Stimulated activated naive CD8-positive, alpha-beta T cell treated with anti-CD3 and anti-CD28 coated beads, Interleukin-15, Interleukin-2, amounts not matched to agents 100 U/mL and 50 U/mL, for 24 hours (primary cell): ENCODE results near the gene IL1R2.
"Not testable (repeated sequence)": the region's sequence is repeated elsewhere in the genome, so short reads cannot be mapped to it uniquely, and the experiment has no call there.

Source experiments
- ATAC-seq: fragments of 150-1000 bp; cut with Tn5 transposase; one replicate; pipeline ENCODE4 v1.10.0; 2021
- DNase-seq: peaks from one replicate; pipeline ENCODE4 v3.0.0; 2021

Gene IL1R2

GRCh38 chr2:102061962-102062795 is 70.4 kb downstream of the IL1R2 start:
- ATAC-seq, result peak; percentile 80
- peak; percentile 24 for DNase-seq

- DNase-seq (no peak), ATAC-seq (no peak)
Observed at GRCh38 chr2:102062802-102063201, 71.0 kb downstream of the IL1R2 start.

- DNase-seq, result no peak
- no peak for ATAC-seq
Observed at GRCh38 chr2:102063487-102063911, 71.7 kb downstream of the IL1R2 start.

GRCh38 chr2:102063941-102064678 is 72.3 kb downstream of the IL1R2 start:
- peak; percentile 25 for DNase-seq
- ATAC-seq, result no peak

GRCh38 chr2:102064679-102065674 is 73.2 kb downstream of the IL1R2 start:
- no peak for ATAC-seq
- no peak for DNase-seq

- ATAC-seq (no peak), DNase-seq (no peak)
Observed at GRCh38 chr2:102065675-102066252, 74.0 kb downstream of the IL1R2 start.

GRCh38 chr2:102066554-102066953 is 74.8 kb downstream of the IL1R2 start:
- DNase-seq, result no peak

DNA sequence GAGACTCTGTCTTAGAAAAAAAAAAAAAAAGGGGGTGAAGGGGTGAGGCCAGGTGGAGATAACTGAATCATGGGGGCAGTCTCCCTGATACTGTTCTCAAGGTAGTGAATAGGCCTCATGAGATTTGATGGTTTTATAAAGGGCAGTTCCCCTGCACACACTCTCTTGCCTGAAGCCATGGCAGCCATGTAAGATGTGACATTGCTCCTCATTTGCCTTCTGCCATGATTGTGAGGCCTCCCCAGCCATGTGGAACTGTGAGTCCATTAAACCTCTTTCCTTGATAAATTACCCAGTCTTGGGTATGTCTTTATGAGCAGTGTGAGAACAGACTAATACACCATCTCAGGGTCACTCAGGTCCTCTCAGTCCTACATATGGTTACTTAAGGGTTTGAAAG is 76.4 kb downstream of the IL1R2 start:
- not testable (repeated sequence) for ATAC-seq, DNase-seq

More at GRCh38 chr2:102066554-102066953, 74.8 kb downstream of the IL1R2 start:
- ATAC-seq, result no peak

- ATAC-seq, result no peak
- DNase-seq, result no peak
Observed at GRCh38 chr2:102069311-102069974, 77.7 kb downstream of the IL1R2 start.

GRCh38 chr2:102070058-102070642 is 78.4 kb downstream of the IL1R2 start:
- no peak for DNase-seq

GRCh38 chr2:102072741-102073140 is 81.0 kb downstream of the IL1R2 start:
- ATAC-seq, result no peak
- no peak for DNase-seq

More at GRCh38 chr2:102070058-102070642, 78.4 kb downstream of the IL1R2 start:
- no peak for ATAC-seq

DNA sequence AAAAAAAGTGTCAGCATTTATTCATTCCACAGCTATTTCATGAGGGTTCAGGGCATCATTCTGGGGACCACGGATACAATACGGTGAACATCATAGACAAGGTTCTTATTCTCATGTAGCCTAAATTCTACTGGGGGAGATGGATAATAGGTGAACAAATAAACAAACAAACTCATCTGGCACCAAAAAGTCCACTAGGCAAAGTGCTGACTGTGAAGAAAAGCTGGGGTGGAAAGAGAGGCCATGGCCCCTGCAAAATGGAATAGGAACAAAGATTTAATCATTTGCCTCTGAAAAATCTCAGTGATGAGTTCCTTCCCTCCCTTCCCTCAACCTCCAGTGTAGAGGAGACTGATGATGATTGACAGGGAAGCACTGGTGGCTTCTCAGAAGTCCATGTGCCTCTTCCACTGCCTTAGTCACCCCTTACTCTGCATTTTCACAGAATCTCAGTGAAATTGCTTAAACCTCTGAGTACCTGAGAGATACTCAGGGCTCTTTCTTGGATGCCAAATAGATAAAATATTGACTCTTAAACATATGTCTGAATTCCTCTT is 81.5 kb downstream of the IL1R2 start:
- DNase-seq (no peak), ATAC-seq (no peak)

DNA sequence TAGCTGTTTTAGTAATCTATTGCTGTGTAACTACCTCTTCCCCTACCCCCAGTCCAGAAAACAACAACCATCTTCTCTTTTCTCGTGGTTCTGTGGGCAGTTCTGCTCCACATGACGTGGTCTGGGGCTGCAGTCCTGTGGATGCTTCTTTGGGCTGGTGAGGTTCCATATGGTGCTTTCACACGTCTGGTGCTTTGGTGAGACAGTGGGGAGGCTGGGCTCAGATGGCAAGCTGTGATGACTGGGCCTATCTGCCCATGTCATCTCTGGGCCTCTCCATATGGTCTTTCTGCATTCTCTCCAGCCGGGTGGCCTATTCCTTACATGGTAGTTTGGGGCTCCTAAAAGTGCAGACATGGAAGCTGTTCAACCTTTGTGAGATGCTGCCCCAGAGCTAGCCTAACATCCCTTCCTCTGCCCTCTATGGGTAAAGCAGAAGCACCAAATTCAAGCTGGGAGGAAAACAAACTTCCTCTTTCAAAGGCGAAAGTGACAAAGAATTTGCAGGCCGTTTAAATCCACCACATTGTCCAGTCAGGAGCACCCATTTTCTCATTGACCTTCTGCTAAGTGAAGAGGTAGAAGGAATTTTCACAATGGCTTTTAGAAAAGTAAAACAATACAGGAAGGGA is 82.5 kb downstream of the IL1R2 start:
- DNase-seq (no peak), ATAC-seq (no peak)

DNA sequence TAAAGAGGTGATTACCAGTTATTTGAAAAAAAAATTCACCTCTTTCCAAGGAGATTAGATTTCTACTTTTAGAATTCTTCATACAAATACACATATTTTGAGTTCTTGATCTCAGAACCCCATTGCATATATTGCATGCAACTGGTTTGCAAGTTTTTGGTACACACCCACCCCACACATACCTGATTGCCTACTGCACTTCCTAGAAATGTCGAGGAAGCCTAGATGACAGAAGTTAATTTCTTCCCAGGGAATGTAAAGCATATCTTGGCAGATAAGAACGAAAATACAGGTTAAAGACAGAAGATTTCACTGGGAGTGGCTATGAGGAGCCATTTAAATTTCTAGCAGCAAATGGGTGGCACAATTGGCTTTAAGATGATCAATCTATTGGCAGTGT is 83.7 kb downstream of the IL1R2 start:
- DNase-seq, result no peak
- ATAC-seq, result no peak

DNA sequence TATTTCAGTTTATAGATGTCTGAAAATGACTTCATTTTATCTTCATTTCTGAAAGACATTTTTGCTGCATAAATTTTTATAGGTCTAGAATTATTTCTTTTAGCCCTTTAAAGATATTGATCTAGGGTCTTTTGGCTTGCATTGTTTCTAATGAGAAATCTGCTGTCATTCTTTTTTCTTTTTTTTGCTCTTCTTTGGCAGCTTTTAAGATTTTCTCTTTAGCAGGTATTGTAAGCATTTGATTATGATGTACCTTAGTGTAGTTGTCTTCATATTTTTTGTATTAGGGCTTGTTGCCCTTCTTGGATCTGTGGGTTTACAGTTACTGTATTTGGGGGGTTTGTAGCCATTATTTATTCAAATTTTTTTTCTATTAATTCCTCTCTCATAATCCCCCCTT is 84.8 kb downstream of the IL1R2 start:
- ATAC-seq (no peak), DNase-seq (no peak)
